H1 (cell line): ENCODE results near the gene CNTN6. TPM values are rescaled to one million over a fixed set of nuclear protein-coding genes. Genes with fewer than 3 reads are reported as not detected.
A peak's percentile ranks its signal among the peaks of the same experiment; 100 is the strongest.

Source experiments
- CTCF ChIA-PET: fragments of 300-600 bp; sonication (Branson Sonifier 250); formaldehyde crosslinking; loops from one replicate; lab custom pipeline; 2021; ENCODE audit not compliant: partially characterized antibody; lab: Charles Lee
- POLR2A ChIA-PET: fragments of 300-600 bp; sonication (Branson Sonifier 250); formaldehyde crosslinking; loops from one replicate; lab custom pipeline; 2021; ENCODE audit warnings: inconsistent platforms; ENCODE audit not compliant: partially characterized antibody; lab: Charles Lee
- DNase-seq, 2 experiments: peaks; one replicate each; pipeline versions ENCODE4 v3.0.0 to v3.0.0-alpha.2; 2010 to 2022; ENCODE audit warnings: low spot score in 2 of 2, low read depth in 1 of 2, mixed read lengths in 1 of 2
- FAIRE-seq: peaks from 2 replicates; lab custom pipeline; 2011; peaks lifted over from hg19 to GRCh38; lab: Jason Lieb, UNC
- H2AFZ ChIP-seq: 2 replicates; pipeline ENCODE4 v1.8.1; 2012; ENCODE audit warnings: low read length, inconsistent platforms
- H2AK5ac ChIP-seq: 2 replicates; pipeline ENCODE4 v1.6.1; 2013; ENCODE audit warnings: low read depth, low read length
- H2BK120ac ChIP-seq: replicated peaks from 2 replicates; pipeline ENCODE3; 2013; ENCODE audit warnings: low read depth, low read length, inconsistent platforms
- H2BK12ac ChIP-seq: 2 replicates; pipeline ENCODE4 v1.6.1; 2013; ENCODE audit warnings: low read depth, low read length
- H2BK15ac ChIP-seq: 2 replicates; pipeline ENCODE4 v1.6.1; 2013; ENCODE audit warnings: low read length
- H2BK20ac ChIP-seq: 2 replicates; pipeline ENCODE4 v1.6.1; 2013; ENCODE audit warnings: low read length
- H2BK5ac ChIP-seq: 2 replicates; pipeline ENCODE4 v1.6.1; 2013; ENCODE audit warnings: low read depth, low read length
- H3K14ac ChIP-seq: 2 replicates; pipeline ENCODE4 v1.6.1; 2013; ENCODE audit warnings: inconsistent platforms; ENCODE audit not compliant: insufficient read length
- H3K18ac ChIP-seq: 2 replicates; pipeline ENCODE4 v1.6.1; 2013; ENCODE audit warnings: low read length; ENCODE audit errors: extremely low read depth
- H3K23ac ChIP-seq: 2 replicates; pipeline ENCODE4 v1.6.1; 2013; ENCODE audit warnings: inconsistent platforms; ENCODE audit not compliant: insufficient read length
- H3K23me2 ChIP-seq: 2 replicates; pipeline ENCODE4 v1.6.1; 2013; ENCODE audit warnings: low read depth, low read length
- H3K27ac ChIP-seq: 2 replicates; pipeline ENCODE4 v1.6.1; 2011; ENCODE audit warnings: low read depth, low read length, inconsistent platforms
- H3K27me3 ChIP-seq, 4 experiments: replicated peaks in 1 of 4; 1 replicate in 1 of 4; 2 replicates in 3 of 4; pipeline versions ENCODE4 v1.6.1 to v1.8.1; 2011 to 2013; ENCODE audit warnings: low read length in 3 of 4, mild to moderate bottlenecking in 3 of 4, inconsistent platforms in 2 of 4, mixed read lengths in 2 of 4, moderate library complexity in 1 of 4; ENCODE audit not compliant: control insufficient read depth in 3 of 4, insufficient read depth in 3 of 4; ENCODE audit errors: extremely low read depth in 1 of 4
- H3K36me3 ChIP-seq, 4 experiments: 2 replicates each; pipeline versions ENCODE4 v1.6.1 to v1.8.1; 2011 to 2013; ENCODE audit warnings: mild to moderate bottlenecking in 4 of 4, low read length in 3 of 4, moderate library complexity in 2 of 4, control low read depth in 1 of 4, inconsistent platforms in 1 of 4; ENCODE audit not compliant: insufficient read depth in 4 of 4, control insufficient read depth in 2 of 4
- H3K4ac ChIP-seq: replicated peaks from 2 replicates; pipeline ENCODE3; 2013; ENCODE audit warnings: low read length, low read depth, mixed read lengths, inconsistent platforms; ENCODE audit not compliant: insufficient read length
- H3K4me1 ChIP-seq, 4 experiments: replicated peaks in 1 of 4; 1 replicate in 1 of 4; 2 replicates in 3 of 4; pipeline versions ENCODE4 v1.6.1 to v1.8.1; 2011 to 2013; ENCODE audit warnings: low read length in 3 of 4, inconsistent platforms in 2 of 4, mixed read lengths in 1 of 4; ENCODE audit not compliant: insufficient read depth in 4 of 4, control insufficient read depth in 3 of 4
- H3K4me2 ChIP-seq, 2 experiments: 2 replicates each; pipeline versions ENCODE4 v1.6.1 to v1.8.1; 2011 to 2013; ENCODE audit warnings: low read depth in 2 of 2, low read length in 2 of 2, control low read depth in 1 of 2, inconsistent platforms in 1 of 2, mild to moderate bottlenecking in 1 of 2; ENCODE audit not compliant: insufficient read depth in 1 of 2
- H3K4me3 ChIP-seq, 4 experiments: fragments of 200-600, 300-600 bp in 1 of 4; sonication (generic), shearing (Covaris generic), sonication (Bioruptor Twin) in 1 of 4; 2 replicates each; pipeline versions ENCODE4 v1.5.1 to v1.8.1; 2011 to 2016; ENCODE audit warnings: low read length in 4 of 4, low read depth in 3 of 4, control low read depth in 2 of 4, inconsistent platforms in 2 of 4, mild to moderate bottlenecking in 2 of 4, mixed read lengths in 1 of 4, moderate library complexity in 1 of 4; ENCODE audit not compliant: insufficient read depth in 2 of 4; ENCODE audit errors: extremely low read depth in 1 of 4
- H3K56ac ChIP-seq: replicated peaks from 2 replicates; pipeline ENCODE3; 2013; ENCODE audit warnings: low read depth, mild to moderate bottlenecking, mixed read lengths, low read length, inconsistent platforms; ENCODE audit not compliant: insufficient read length
- H3K79me1 ChIP-seq: 2 replicates; pipeline ENCODE4 v1.6.1; 2013; ENCODE audit warnings: low read depth, low read length, control low read depth
- H3K79me2 ChIP-seq, 2 experiments: 2 replicates each; pipeline versions ENCODE4 v1.6.1 to v1.8.1; 2012 to 2013; ENCODE audit warnings: low read length in 2 of 2, mild to moderate bottlenecking in 2 of 2, inconsistent platforms in 1 of 2; ENCODE audit not compliant: insufficient read depth in 2 of 2, control insufficient read depth in 1 of 2
- H3K9ac ChIP-seq, 4 experiments: replicated peaks in 1 of 4; 1 replicate in 1 of 4; 2 replicates in 3 of 4; pipeline versions ENCODE4 v1.6.1 to v1.8.1; 2011 to 2013; ENCODE audit warnings: low read depth in 3 of 4, low read length in 3 of 4, control low read depth in 2 of 4, mild to moderate bottlenecking in 2 of 4, moderate library complexity in 2 of 4, inconsistent platforms in 1 of 4; ENCODE audit errors: extremely low read depth in 1 of 4
- H3K9me3 ChIP-seq, 2 experiments: 2 replicates each; pipeline versions ENCODE4 v1.6.1 to v1.8.1; 2012 to 2013; ENCODE audit warnings: mild to moderate bottlenecking in 2 of 2, moderate library complexity in 2 of 2, control low read depth in 1 of 2, inconsistent platforms in 1 of 2, low read depth in 1 of 2, low read length in 1 of 2, mixed read lengths in 1 of 2; ENCODE audit not compliant: insufficient read depth in 2 of 2
- H4K20me1 ChIP-seq, 2 experiments: replicated peaks in 1 of 2; 2 replicates each; pipeline versions ENCODE3 to v1.8.1; 2011 to 2013; ENCODE audit warnings: inconsistent platforms in 2 of 2, low read length in 2 of 2, mild to moderate bottlenecking in 1 of 2; ENCODE audit not compliant: insufficient read depth in 2 of 2, control insufficient read depth in 1 of 2
- H4K5ac ChIP-seq: 2 replicates; pipeline ENCODE4 v1.6.1; 2013; ENCODE audit warnings: low read length, low read depth, mixed read lengths, inconsistent platforms; ENCODE audit not compliant: insufficient read length
- H4K8ac ChIP-seq: 2 replicates; pipeline ENCODE4 v1.8.0; 2013; ENCODE audit warnings: mild to moderate bottlenecking, moderate library complexity, low read length, inconsistent platforms; ENCODE audit not compliant: insufficient read depth; ENCODE audit errors: extremely low read depth
- H4K91ac ChIP-seq: replicated peaks from 2 replicates; pipeline ENCODE3; 2013; ENCODE audit warnings: low read length, mixed read lengths, inconsistent platforms; ENCODE audit not compliant: insufficient read length
- NANOG ChIP-seq: IDR thresholded peaks from 2 replicates; pipeline ENCODE4 v1.6.1; 2011; ENCODE audit warnings: low read length, low read depth, mild to moderate bottlenecking, inconsistent platforms; ENCODE audit not compliant: insufficient read depth, poor library complexity, severe bottlenecking
- TEAD4 ChIP-seq: IDR thresholded peaks from 2 replicates; pipeline ENCODE4 v1.6.1; 2012; ENCODE audit warnings: low read depth, low read length, inconsistent platforms, mixed read lengths
- WGBS, 2 experiments: shearing (Covaris generic) in 1 of 2; methylation state at CpG; one replicate each; pipeline versions ENCODE4 v1.1.6 to v1.1.7; 2013 to 2015; ENCODE audit warnings: low lambda C conversion rate in 2 of 2, mixed read lengths in 2 of 2, inconsistent platforms in 1 of 2, low coverage in 1 of 2, missing lambda C conversion rate in 1 of 2; ENCODE audit not compliant: insufficient replicate concordance in 2 of 2, insufficient coverage in 1 of 2, insufficient read length in 1 of 2; ENCODE audit errors: extremely low coverage in 1 of 2, missing lambda C conversion rate in 1 of 2; 5-methylcytosine and 5-hydroxymethylcytosine counted together
- polyA plus RNA-seq, 7 experiments: library from polyadenylated mRNA; depleted of rRNA in 3 of 7; stranded (reverse) in 5 of 7; unstranded in 2 of 7; fragments of >200 nt in 5 of 7; fragments of 200-250 nt in 2 of 7; gene quantifications; 1 replicate in 5 of 7; 2 replicates in 1 of 7; 4 replicates in 1 of 7; pipeline versions ENCODE4 v1.2.1 to v1.2.3, GENCODE V29; 2011 to 2013; ENCODE audit warnings: missing spikeins in 2 of 7, mixed read lengths in 2 of 7
- total RNA-seq: library from RNA; stranded (reverse); fragmentation: NEBNext Ultra II Directional; extraction: Animal tissue kit (Norgen Biotek cat#: 25700); gene quantifications from 2 replicates; pipeline ENCODE4 v1.2.1, GENCODE V29; 2021
- TF ChIP-seq, protein P1 (sequence below): IDR thresholded peaks from 2 replicates; pipeline ENCODE4 v1.6.1; 2012; ENCODE audit warnings: low read length, inconsistent platforms

The CNTN6 gene
- total and polyA plus RNA-seq, 2 of the 8 experiments (the other 6 are each of a cell fraction or from before 2014, with no cell fraction given), result not detected

DNA sequence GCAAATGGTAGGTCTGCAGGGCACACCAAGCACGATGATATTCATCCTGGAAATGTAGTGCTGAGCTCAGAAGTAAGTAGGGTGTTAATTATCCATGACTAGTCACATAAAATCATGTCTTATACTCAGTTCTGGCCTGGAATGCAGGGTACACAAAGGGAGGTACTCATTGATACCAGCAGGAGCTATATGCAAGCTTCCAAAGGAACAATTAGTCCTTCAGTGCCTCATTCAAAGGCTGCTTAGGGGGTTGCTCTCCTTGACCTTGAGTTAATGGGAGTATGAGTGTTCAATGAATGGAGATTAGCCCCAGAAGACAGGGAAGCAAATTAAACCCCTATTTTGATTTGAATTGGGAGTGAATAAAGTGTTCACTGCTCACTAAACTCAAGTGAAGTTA, 38.3 kb downstream of the CNTN6 start:
- Histone ChIP-seq H3K27me3 (no peaks in the 10 kb centered on the region), H3K9ac (no peak overlapping the region), H3K4me3 (no peak overlapping the region), H3K9me3 (no peaks in the 10 kb centered on the region)
- TF ChIP-seq TEAD4 (peak; percentile 84), NANOG (peak; percentile 93)
- TF ChIP-seq, protein P1, sequence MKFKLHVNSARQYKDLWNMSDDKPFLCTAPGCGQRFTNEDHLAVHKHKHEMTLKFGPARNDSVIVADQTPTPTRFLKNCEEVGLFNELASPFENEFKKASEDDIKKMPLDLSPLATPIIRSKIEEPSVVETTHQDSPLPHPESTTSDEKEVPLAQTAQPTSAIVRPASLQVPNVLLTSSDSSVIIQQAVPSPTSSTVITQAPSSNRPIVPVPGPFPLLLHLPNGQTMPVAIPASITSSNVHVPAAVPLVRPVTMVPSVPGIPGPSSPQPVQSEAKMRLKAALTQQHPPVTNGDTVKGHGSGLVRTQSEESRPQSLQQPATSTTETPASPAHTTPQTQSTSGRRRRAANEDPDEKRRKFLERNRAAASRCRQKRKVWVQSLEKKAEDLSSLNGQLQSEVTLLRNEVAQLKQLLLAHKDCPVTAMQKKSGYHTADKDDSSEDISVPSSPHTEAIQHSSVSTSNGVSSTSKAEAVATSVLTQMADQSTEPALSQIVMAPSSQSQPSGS, result no peak
- TF ChIP-seq, all 59 proteins: peak for 2
- Histone ChIP-seq H3K79me1 (no peaks in the 10 kb centered on the region), H3K4me2 (0 out of 4 replicates have a peak overlapping the region, but pooled peaks of 1 of the 2 experiments have one; percentile 45), H2AK5ac (no peak overlapping the region), H3K4me1 (peaks cover 0 to 9% (median 4%) of the 10 kb centered on the region in 4 experiments; a peak in 3 of 7 replicates), H2BK15ac (no peak overlapping the region), H3K4ac (no peak overlapping the region), H3K36me3 (no peaks in the 10 kb centered on the region), H3K23me2 (no peaks in the 10 kb centered on the region), H3K18ac (no peak overlapping the region), H3K56ac (no peak overlapping the region), H2BK20ac (no peak overlapping the region), H2BK12ac (no peak overlapping the region), H2AFZ (no peak overlapping the region), H4K20me1 (no peaks in the 10 kb centered on the region), H3K27ac (no peak overlapping the region), H2BK5ac (no peak overlapping the region), H4K5ac (no peak overlapping the region), H3K14ac (no peak overlapping the region), H3K79me2 (no peaks in the 10 kb centered on the region), H4K91ac (no peak overlapping the region), H4K8ac (no peak overlapping the region), H3K23ac (no peak overlapping the region), H2BK120ac (no peak overlapping the region)
- WGBS, 2 experiments, result 82% methylated on average over 1 of the region's 1 CpG; no CpG with 5 or more reads in 1 of the 2 experiments
- CTCF ChIA-PET, result interaction anchor here (0.7 kb wide), 1 partner anchor 11 kb away, joined by 3 read pairs; no protein-coding TSS in a partner anchor
- DNase-seq (no peak), FAIRE-seq (no peak)
- POLR2A ChIA-PET, result no interaction called here
